GM12892 (cell line): ENCODE measurements around the gene MDM4.

ENCODE experiments used
- POLR2A ChIP-seq: IDR thresholded peaks from 2 replicates; pipeline ENCODE4 v1.6.1; 2011; ENCODE audit warnings: low read depth, low read length, control low read depth
- POLR2AphosphoS5 ChIP-seq: IDR thresholded peaks from 2 replicates; pipeline ENCODE4 v1.6.1; 2011; ENCODE audit warnings: low read depth, low read length, control low read depth
- TAF1 ChIP-seq: IDR thresholded peaks from 2 replicates; pipeline ENCODE4 v1.6.1; 2011; ENCODE audit warnings: low read depth, mild to moderate bottlenecking, control low read depth, low read length, borderline replicate concordance

DNA sequence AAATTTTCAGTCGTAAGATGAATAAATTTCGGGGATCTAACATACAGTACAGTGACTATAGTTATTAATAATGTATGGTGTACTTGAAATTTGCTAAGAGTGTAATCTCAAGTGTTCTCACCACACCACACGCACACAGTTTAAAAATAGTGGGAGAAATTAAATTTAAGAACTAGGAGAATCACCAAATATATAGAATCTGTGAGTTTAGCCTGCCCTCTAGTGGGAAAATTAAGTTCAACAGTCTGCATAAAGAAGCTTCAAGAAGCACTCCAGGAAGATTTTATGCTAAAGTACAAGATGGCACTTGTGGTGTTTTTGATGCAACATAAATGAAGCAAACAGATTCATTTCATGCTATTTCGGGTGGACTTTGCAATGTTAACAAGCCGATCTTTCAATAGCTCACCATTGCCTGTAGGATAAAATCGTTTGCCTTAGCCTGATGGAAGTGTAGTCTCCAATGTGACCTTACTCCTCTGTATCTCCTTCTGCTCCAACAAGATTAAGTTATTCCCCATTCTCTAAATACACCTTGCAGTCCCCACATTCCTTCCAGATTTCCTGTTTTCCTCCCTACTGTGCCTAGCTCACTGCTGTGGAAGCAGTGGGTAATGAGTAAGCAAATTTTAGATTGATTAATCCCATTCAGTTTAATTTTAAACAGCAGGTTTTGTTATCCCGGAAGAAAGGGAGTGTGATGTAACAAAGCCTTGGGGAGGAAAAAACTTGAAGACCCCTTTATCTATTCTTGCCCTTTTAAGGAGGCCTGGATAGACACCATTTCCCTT is 12.9 kb upstream of the MDM4 start:
- TF ChIP-seq POLR2A (no peak), POLR2AphosphoS5 (no peak), TAF1 (no peak)
